Gastrocnemius medialis (tissue), 4 donors: ENCODE data around the gene UBE2V1.

Experiments
- CTCF ChIP-seq, 5 experiments: fragments of 450-650 bp in 3 of 5; fragments of 200-600 bp in 2 of 5; sonication (generic) in 2 of 5; IDR thresholded peaks in 4 of 5; conservative IDR thresholded peaks in 1 of 5; 1 replicate in 4 of 5; 2 replicates in 1 of 5; pipeline ENCODE4 v1.5.1; 2016 to 2019; ENCODE audit warnings: antibody characterized with exemption in 5 of 5, mild to moderate bottlenecking in 3 of 5, moderate library complexity in 3 of 5
- POLR2A ChIP-seq, 2 donors: fragments of 450-650 bp; IDR thresholded peaks; one replicate each; pipeline ENCODE4 v1.6.1; 2017; ENCODE audit warnings: antibody characterized with exemption in 2 of 2, mild to moderate bottlenecking in 2 of 2, moderate library complexity in 2 of 2

GRCh38 chr20:50141018-50141675 is 28.2 kb upstream of the UBE2V1 start:
- no peak for TF ChIP-seq CTCF (IDR thresholded peaks at IDR 0.05 in 4 of 5, conservative IDR thresholded peaks at IDR 0.05 in 1 of 5)
- no peak for TF ChIP-seq POLR2A (IDR thresholded peaks at IDR 0.05)
